Esophagus muscularis mucosa (tissue), 4 donors: ENCODE data around the gene FAM3A.

Experiments
- CTCF ChIP-seq, 3 experiments: fragments of 200-600 bp in 2 of 3; fragments of 450-650 bp in 1 of 3; sonication (generic) in 2 of 3; IDR thresholded peaks; one replicate each; pipeline ENCODE4 v1.5.1; 2017 to 2019; ENCODE audit warnings: antibody characterized with exemption in 3 of 3, mild to moderate bottlenecking in 2 of 3, moderate library complexity in 1 of 3
- EP300 ChIP-seq: sonication (generic); formaldehyde crosslinking; IDR thresholded peaks from one replicate; pipeline ENCODE4 v1.6.1; 2017; ENCODE audit warnings: antibody characterized with exemption
- POLR2A ChIP-seq: fragments of 450-650 bp; IDR thresholded peaks from one replicate; pipeline ENCODE4 v1.6.1; 2017; ENCODE audit warnings: antibody characterized with exemption, moderate library complexity, mild to moderate bottlenecking, low read depth
- POLR2AphosphoS5 ChIP-seq, 2 donors: sonication (generic); formaldehyde crosslinking; IDR thresholded peaks; one replicate each; pipeline ENCODE4 v1.6.1; 2017; ENCODE audit warnings: antibody characterized with exemption in 2 of 2

- no peak for TF ChIP-seq CTCF (IDR thresholded peaks at IDR 0.05)
- no peak for TF ChIP-seq POLR2AphosphoS5 (IDR thresholded peaks at IDR 0.05)
- TF ChIP-seq EP300: no peak
- no peak for TF ChIP-seq POLR2A
Observed at GRCh38 chrX:154525606-154526490, 9.8 kb upstream of the FAM3A start.
